A172 (cell line): ENCODE data around the gene CSNK1A1. TPM values are rescaled to one million over a fixed set of nuclear protein-coding genes. Genes with fewer than 3 reads are reported as not detected.
A peak's percentile ranks its signal among the peaks of the same experiment; 100 is the strongest.
"Not testable (repeated sequence)": the region's sequence is repeated elsewhere in the genome, so short reads cannot be mapped to it uniquely, and the experiment has no call there.

ENCODE experiments used
- DNase-seq: peaks from one replicate; pipeline ENCODE4 v3.0.0-alpha.2; 2015; ENCODE audit warnings: low spot score
- total RNA-seq: library from RNA; depleted of rRNA; stranded (reverse); fragments of >200 nt; shearing (Covaris generic); gene quantifications from 2 replicates; pipeline ENCODE4 v1.2.3, GENCODE V29; 2014; rRNA removed

Gene CSNK1A1
- total RNA-seq = 354 and 416 TPM in 2 replicates

DNA sequence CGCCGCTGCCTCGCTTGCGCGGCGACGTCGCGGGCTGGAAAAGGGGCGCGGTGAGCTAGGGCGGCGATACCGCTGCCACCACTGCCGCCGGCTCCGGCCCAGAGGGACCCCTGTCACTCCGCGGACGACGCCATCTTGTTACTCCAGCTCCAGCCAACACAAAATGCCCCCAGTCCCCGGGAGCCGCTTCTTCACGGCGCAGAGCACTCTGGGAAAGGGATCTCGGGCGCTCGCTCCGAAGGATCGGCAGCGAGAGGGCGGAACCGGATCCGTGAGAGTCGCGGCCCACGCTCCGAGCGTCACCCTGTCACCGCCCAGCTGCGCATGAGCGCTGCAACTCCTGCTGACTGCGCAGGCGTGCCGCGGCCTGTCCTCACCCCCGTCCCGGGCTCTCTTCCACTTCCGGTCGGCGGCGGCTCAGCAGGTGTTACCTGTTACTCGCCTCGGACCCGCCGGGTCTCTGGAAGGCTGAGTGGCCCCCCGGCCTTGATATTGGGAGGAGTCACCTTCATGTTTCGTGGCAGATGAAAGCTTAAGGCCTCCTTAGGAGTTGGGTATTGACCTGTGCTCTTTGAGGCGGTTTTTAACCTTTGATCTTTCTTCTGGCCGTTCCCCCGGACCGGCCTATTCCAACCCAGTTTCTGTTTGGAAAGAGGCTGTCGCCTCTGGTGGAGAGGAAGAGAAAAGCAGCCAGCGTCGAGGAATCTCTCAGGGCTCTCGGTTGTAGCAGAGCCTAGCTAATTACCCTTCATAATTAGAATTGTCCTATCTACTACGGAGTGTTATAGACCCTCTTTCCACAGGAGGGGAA is at the start of gene CSNK1A1:
Gene CSNK1A1 (minus strand): TSS at position 213 of the 811 bp plus-strand sequence. CDS start 475 bp downstream, outside the sequence.
- peak; percentile 99 for DNase-seq

GRCh38 chr5:149600932-149601331 is 49.7 kb upstream of the CSNK1A1 start:
- no peak for DNase-seq

- DNase-seq = no peak
Measured at GRCh38 chr5:149599375-149599774, 48.1 kb upstream of the CSNK1A1 start.

DNA sequence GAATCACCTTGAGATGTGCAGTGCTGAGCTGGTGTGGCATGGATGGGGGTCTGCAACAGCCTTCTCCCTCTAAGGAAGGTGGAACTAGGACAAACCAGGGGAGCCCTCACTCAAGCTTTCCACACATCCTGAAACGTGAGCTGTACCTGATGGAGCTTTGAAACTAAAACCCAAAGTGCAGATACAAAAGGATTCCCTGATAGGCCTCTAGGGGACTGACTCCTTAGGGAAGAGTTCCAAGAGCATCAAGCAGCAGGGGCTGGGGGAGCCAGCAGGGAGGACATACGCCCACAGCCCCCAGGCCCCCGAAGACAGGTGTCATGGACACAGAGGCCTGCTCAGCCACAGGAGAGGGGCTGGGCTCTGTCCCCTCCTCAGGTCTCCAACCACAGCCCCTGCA is 47.7 kb upstream of the CSNK1A1 start:
- DNase-seq = no peak

DNA sequence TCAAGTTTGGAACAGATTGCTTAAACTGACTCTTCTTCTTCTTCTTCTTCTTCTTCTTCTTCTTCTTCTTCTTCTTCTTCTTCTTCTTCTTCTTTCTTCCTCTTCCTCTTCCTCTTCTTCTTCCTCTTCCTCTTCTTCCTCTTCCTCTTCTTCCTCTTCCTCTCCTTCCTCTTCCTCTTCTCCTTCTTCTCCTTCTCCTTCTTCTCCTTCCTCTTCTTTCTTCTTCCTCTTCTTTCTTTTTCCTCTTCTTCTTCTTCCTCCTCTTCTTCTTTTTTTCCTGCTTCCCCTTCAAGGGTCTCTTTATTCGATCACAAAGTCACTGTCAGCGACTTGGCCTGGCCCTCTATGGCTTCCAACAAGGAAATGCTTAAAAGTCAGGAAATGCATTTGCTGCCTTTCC is 47.0 kb upstream of the CSNK1A1 start:
- DNase-seq = not testable (repeated sequence)

DNA sequence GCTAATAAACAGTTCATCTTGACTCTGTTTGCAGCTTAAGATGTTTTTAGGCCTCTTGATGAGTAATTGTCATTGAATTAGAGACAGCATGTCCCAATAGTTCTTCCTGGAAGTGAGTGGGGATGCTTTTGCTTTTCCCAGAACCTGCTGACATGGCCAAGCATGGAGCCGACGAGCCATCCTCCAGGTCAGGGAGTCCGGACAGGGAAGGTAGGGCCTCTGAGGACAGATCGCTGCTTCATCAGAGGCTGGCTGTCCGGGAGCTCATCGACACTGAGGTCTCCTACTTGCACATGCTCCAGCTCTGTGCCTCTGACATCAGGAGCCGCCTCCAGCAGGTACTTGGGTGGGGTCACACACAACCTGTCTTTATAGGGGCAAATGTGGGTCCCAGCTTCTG is 46.4 kb upstream of the CSNK1A1 start:
- DNase-seq = no peak

DNA sequence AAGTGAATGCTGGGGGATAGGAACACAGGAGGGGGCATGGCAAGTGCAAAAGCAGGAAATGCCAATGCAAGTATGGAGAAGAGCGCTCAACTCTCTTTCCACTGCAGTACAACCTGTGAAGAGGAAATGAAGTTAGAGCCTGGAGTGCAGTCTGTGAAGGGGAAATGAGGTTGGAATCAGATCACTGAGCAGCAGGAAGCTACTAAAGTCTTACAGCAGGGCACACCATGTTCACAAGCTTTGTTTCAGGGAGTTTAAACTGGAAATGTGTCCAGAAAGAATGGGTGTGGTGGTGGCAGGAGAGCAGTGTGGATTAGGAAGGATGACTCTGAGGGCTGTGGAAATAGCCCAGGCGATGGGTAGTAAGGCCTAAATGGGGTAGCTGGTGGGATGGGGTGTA is 45.5 kb upstream of the CSNK1A1 start:
- no peak for DNase-seq

DNA sequence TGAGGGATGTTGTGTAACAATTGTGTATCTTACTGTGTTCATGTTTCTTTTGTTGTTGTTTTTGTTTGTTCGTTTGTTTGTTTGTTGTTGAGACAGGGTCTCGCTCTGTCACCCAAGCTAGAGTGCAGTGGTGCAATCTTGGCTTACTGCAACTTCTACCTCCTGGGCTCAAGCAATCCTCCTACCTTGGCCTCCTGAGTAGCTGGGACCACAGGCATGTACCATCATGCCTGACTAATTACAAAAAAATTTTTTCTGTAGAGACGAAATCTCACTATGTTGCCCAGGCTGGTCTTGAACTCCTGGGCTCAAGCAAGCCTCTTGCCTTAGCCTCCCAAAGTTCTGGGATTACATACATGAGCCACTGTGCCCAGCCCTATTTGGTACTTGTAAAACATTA is 43.9 kb upstream of the CSNK1A1 start:
- DNase-seq = peak; percentile 32

DNA sequence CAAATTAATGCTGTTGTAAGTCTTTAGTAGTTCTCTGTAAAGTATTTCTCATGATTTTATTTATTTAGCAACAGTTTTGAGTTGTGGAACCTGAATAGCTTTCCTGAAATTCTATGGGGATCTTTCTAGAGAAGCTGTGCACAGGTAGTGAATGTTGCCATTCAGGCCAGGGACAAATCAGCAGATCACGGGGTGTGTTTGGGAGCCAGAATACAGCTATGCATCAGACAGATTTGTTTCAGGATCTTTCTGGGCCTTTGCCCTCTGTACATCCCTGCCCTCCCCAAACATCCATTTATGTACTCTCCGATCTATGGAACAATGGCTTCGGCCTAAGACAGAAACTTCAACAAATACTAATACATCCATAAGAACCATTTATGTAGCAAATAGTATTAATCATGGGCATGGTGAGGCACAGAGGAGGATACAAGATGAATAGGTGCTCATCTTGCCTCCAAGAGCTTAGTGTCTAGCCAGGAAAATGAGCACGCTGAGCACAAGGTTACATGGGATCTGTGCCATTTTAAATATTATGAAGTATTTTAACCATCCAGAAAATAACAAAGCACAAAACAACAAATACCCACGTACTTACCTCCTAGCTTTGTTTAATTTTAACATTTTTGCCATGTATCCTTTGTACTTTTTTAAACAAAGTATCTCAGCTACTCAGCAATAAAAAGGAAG is 43.1 kb upstream of the CSNK1A1 start:
- no peak for DNase-seq

- no peak for DNase-seq
Measured at GRCh38 chr5:149593370-149593769, 42.1 kb upstream of the CSNK1A1 start.

- no peak for DNase-seq
Measured at GRCh38 chr5:149588936-149589335, 37.7 kb upstream of the CSNK1A1 start.

DNA sequence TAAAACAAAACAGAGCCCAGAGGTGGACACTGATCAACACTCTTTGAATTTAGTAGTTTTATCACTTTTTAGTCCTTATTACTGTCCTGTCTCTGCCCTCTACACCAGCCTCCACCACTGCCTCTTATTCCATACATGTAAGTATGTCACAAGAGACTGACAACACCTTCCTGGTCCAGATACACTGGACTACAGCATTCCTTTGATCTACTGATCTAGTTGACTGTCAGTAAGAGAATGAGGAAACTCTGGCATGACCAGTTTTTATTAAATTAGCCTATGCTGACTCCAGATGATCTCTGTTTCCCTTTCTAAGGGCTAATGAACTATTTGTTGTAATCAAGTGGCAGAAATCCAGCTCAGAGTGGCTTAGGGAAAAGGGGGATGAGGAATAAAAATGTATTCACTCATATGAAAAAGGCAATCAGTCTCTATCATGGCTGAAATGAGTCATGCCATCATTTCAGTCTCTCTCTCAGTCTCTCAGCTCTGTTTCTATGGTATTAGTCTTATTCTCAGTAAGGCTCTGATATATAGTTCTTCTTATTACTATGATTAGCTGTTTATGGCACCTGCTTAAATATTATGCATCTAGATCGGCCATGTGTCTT is 35.6 kb upstream of the CSNK1A1 start:
- no peak for DNase-seq

GRCh38 chr5:149585910-149586309 is 34.7 kb upstream of the CSNK1A1 start:
- DNase-seq = no peak

- no peak for DNase-seq
Measured at GRCh38 chr5:149584121-149584520, 32.9 kb upstream of the CSNK1A1 start.

GRCh38 chr5:149583394-149583793 is 32.2 kb upstream of the CSNK1A1 start:
- no peak for DNase-seq

DNA sequence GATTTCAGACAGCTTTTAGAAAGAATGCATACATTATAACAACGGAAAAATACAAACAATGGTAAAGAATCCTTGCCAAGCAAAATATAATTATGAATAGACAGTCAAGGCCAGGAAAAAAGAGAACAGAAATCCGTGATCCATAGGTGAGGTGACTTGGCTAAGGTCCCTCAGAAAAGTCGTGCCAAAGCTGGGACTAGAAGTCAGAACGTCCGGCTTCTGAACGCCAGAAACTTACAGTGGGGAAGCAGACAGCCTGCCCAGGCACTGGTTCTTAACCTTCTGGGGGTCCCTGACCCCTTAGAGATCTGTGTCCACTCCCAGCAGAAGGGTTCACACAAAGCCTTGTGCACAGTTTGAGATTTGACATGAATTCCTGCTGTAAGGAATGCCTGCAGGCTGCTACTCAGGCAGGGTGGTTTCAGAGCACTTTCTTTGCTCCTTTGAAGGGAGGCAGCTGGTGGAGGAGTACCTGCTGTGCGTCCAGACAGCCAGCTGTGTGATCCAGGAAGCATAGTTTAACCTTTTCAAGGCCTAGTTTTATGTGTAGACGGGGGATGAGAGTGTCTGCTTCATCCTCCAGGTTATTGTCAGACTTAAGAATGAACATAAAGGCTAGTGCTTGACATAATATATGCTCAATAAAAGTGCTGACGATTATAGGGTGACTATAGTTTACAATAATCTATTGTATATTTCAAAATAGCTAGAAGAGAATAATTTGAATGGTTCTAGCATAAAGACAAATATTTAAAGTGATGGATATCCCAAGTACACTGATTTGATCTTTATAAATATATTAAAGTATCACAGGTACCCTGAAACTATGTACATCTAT is 30.9 kb upstream of the CSNK1A1 start:
- DNase-seq = peak; percentile 17

GRCh38 chr5:149581192-149581861 is 30.1 kb upstream of the CSNK1A1 start, which contains the start of gene ARHGEF37:
Gene ARHGEF37 (plus strand): TSS chr5:149581498. CDS start chr5:149597770, 16,272 bp downstream.
- peak; percentile 38 for DNase-seq

DNA sequence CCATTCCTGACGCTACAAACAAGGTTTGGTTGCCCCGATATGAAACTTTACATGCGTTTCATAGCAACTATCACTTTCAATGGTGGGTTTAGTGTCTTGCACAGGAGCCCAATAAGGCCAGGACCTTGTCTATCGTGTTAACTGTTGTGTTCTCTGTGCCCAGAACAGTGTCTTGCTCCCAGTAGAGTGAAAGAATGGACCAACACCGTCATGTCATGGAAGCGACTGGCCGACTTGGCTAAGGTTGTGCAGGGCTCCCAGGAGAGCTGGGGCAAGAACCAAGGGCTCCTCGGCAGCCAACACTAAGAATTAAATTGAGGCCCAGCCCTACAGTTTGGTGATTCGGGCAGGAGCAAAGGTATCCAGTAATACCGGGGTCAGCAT is 29.6 kb upstream of the CSNK1A1 start:
- no peak for DNase-seq

DNA sequence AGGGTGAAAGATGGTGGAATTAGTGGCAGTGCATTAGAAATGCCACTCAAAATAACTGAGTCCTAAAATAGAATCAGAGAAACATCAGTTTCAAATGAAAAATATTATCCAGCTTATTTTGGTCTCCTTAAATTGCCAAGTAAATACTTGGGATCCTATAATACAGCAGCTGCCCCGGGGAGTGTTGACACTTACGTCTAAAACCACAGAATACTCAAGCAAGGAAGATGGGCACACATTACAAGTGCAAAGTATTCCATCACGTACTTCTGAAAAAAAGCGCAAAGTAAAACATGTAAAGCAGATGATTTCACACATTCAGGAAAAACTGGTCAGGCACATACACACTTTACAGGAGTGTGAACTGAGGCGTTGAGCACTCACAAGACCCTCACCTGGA is 27.7 kb upstream of the CSNK1A1 start:
- no peak for DNase-seq

DNA sequence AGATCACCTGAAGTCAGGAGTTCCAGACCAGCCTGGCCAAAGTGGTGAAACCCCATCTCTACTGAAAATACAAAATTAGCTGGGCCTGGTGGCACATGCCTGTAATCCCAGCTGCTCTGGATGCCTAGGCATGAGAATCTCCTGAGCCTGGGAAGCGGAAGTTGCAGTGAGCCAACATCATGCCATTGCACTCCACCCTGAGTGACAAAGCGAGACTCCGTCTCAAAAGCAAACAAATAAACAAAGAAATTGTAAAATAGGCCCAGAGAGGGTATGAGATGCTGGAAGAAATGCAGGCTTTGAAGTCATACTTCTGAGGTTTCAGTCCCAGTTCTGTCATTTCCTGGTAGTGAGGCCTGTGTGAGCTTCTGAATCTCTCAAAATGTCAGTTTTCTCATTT is 24.8 kb upstream of the CSNK1A1 start:
- DNase-seq = no peak

- no peak for DNase-seq
Measured at GRCh38 chr5:149575131-149575530, 23.9 kb upstream of the CSNK1A1 start.
